Uterus (tissue), 2 donors: Measurements from ENCODE around the gene CCDC171.

Experiments used
- CTCF ChIP-seq, 4 experiments: fragments of 200-600 bp in 2 of 4; fragments of 450-650 bp in 2 of 4; sonication (generic) in 2 of 4; IDR thresholded peaks; one replicate each; pipeline ENCODE4 v1.5.1; 2016 to 2019; ENCODE audit warnings: antibody characterized with exemption in 4 of 4, mild to moderate bottlenecking in 2 of 4, moderate library complexity in 1 of 4
- POLR2A ChIP-seq, 2 donors: fragments of 450-650 bp; IDR thresholded peaks; one replicate each; pipeline ENCODE4 v1.6.1; 2016; ENCODE audit warnings: antibody characterized with exemption in 2 of 2, mild to moderate bottlenecking in 1 of 2, moderate library complexity in 1 of 2

GRCh38 chr9:15622318-15622971 is 69.6 kb downstream of the CCDC171 start:
- TF ChIP-seq CTCF (IDR thresholded peaks at IDR 0.05) (no peak), POLR2A (IDR thresholded peaks at IDR 0.05) (no peak)
